Endothelial cell of umbilical vein (primary cell): ENCODE measurements around the gene SEC61A1. TPM values are rescaled to one million over a fixed set of nuclear protein-coding genes. Genes with fewer than 3 reads are reported as not detected.

Source experiments
- BruUV-seq: library from RNA; stranded (reverse); fragments of 400-500 nt; replicated peaks from 2 replicates; lab custom pipeline; 2021; lab: Mats Ljungman, UMichigan
- CTCF ChIA-PET: fragments of 300-600, 350-600 bp; sonication (Branson Sonifier 250); formaldehyde crosslinking; loops from one replicate; lab custom pipeline; 2021; ENCODE audit warnings: antibody characterized with exemption, inconsistent platforms; lab: Charles Lee
- POLR2A ChIA-PET: fragments of 300-600, 350-600 bp; sonication (Branson Sonifier 250); formaldehyde crosslinking; loops from one replicate; lab custom pipeline; 2021; ENCODE audit warnings: antibody characterized with exemption, inconsistent platforms; lab: Charles Lee
- DNase-seq: peaks from one replicate; pipeline ENCODE4 v3.0.0-alpha.2; 2011; ENCODE audit warnings: low read depth, low spot score
- FAIRE-seq: peaks from 2 replicates; lab custom pipeline; 2011; peaks lifted over from hg19 to GRCh38; lab: Jason Lieb, UNC
- H2AFZ ChIP-seq: 2 replicates; pipeline ENCODE4 v1.6.0; 2012; ENCODE audit warnings: low read depth, low read length, control low read depth, inconsistent platforms
- H3K27ac ChIP-seq: 2 replicates; pipeline ENCODE4 v1.5.1; 2011; ENCODE audit warnings: low read depth, mild to moderate bottlenecking, control low read depth, low read length, moderate library complexity; ENCODE audit not compliant: insufficient read depth
- H3K27me3 ChIP-seq, 2 experiments: 2 replicates each; pipeline versions ENCODE4 v1.6.0 to v1.6.1; 2011; ENCODE audit warnings: low read length in 2 of 2, mixed read lengths in 1 of 2; ENCODE audit not compliant: control insufficient read depth in 2 of 2, insufficient read depth in 2 of 2
- H3K36me3 ChIP-seq, 2 experiments: 2 replicates in 1 of 2; 3 replicates in 1 of 2; pipeline ENCODE4 v1.5.1; 2011; ENCODE audit warnings: low read length in 2 of 2, mild to moderate bottlenecking in 1 of 2, moderate library complexity in 1 of 2; ENCODE audit not compliant: control insufficient read depth in 2 of 2, insufficient read depth in 2 of 2; ENCODE audit errors: extremely low read depth in 1 of 2
- H3K4me1 ChIP-seq: 3 replicates; pipeline ENCODE4 v1.5.1; 2011; ENCODE audit warnings: mild to moderate bottlenecking, low read length; ENCODE audit not compliant: control insufficient read depth, insufficient read depth; ENCODE audit errors: extremely low read depth
- H3K4me2 ChIP-seq: 2 replicates; pipeline ENCODE4 v1.6.1; 2011; ENCODE audit warnings: low read length, control low read depth, mixed read lengths; ENCODE audit not compliant: insufficient read depth
- H3K4me3 ChIP-seq, 3 experiments: fragments of 200-600 bp in 1 of 3; sonication (generic), shearing (Covaris generic) in 1 of 3; replicated peaks in 1 of 3; 2 replicates each; pipeline ENCODE4 v1.5.1; 2011 to 2016; ENCODE audit warnings: control low read depth in 3 of 3, low read length in 3 of 3, mild to moderate bottlenecking in 2 of 3, inconsistent platforms in 1 of 3, low read depth in 1 of 3, moderate library complexity in 1 of 3; ENCODE audit not compliant: insufficient read depth in 1 of 3
- H3K79me2 ChIP-seq: 2 replicates; pipeline ENCODE4 v1.6.0; 2012; ENCODE audit warnings: low read length, inconsistent platforms; ENCODE audit not compliant: control insufficient read depth, insufficient read depth
- H3K9ac ChIP-seq: replicated peaks from 2 replicates; pipeline ENCODE3; 2011; ENCODE audit warnings: low read length, control low read depth; ENCODE audit not compliant: insufficient read depth; ENCODE audit errors: extremely low read depth
- H3K9me1 ChIP-seq: replicated peaks from 3 replicates; pipeline ENCODE4 v1.6.0; 2011; ENCODE audit warnings: mild to moderate bottlenecking, low read length; ENCODE audit not compliant: control insufficient read depth, insufficient read depth; ENCODE audit errors: extremely low read depth
- H3K9me3 ChIP-seq: replicated peaks from 2 replicates; pipeline ENCODE4 v1.5.1; 2012; ENCODE audit warnings: low read length, inconsistent platforms; ENCODE audit not compliant: control insufficient read depth, insufficient read depth
- H4K20me1 ChIP-seq: replicated peaks from 2 replicates; pipeline ENCODE3; 2011; ENCODE audit warnings: mild to moderate bottlenecking, low read length; ENCODE audit not compliant: control insufficient read depth, insufficient read depth; ENCODE audit errors: extremely low read depth
- EZH2 ChIP-seq: IDR thresholded peaks from 2 replicates; pipeline ENCODE4 v1.6.1; 2012; ENCODE audit warnings: borderline replicate concordance, low read depth, mild to moderate bottlenecking, moderate library complexity, low read length, inconsistent platforms; ENCODE audit not compliant: severe bottlenecking
- FOS ChIP-seq: IDR thresholded peaks from 2 replicates; pipeline ENCODE4 v1.6.1; 2011; ENCODE audit warnings: mild to moderate bottlenecking, low read length, moderate library complexity, borderline replicate concordance; ENCODE audit not compliant: insufficient read depth
- GATA2 ChIP-seq: IDR thresholded peaks from 2 replicates; pipeline ENCODE4 v1.7.0; 2011; ENCODE audit warnings: low read depth, mild to moderate bottlenecking, moderate library complexity, mixed read lengths, low read length; ENCODE audit not compliant: insufficient read length, insufficient read depth
- JUN ChIP-seq: IDR thresholded peaks from 2 replicates; pipeline ENCODE4 v1.6.1; 2011; ENCODE audit warnings: borderline replicate concordance, low read depth; ENCODE audit not compliant: insufficient read length, insufficient read depth
- MYC ChIP-seq: IDR thresholded peaks from one replicate; pipeline ENCODE4 v1.6.1; 2011; ENCODE audit warnings: mild to moderate bottlenecking, low read depth, low read length
- POLR2A ChIP-seq: IDR thresholded peaks from 2 replicates; pipeline ENCODE4 v1.6.1; 2012; ENCODE audit warnings: low read depth, mild to moderate bottlenecking, control low read depth, low read length
- POLR2AphosphoS5 ChIP-seq: IDR thresholded peaks from 2 replicates; pipeline ENCODE4 v1.6.1; 2012; ENCODE audit warnings: low read depth, mild to moderate bottlenecking, control low read depth, low read length, moderate library complexity; ENCODE audit not compliant: insufficient read depth
- dilution Hi-C: fragments of 300-500 bp; cut with MboI; formaldehyde crosslinking; loops from one replicate; pipeline ENCODE4 v1.15.0; 2019; ENCODE audit warnings: low sequenced_read_pairs; ENCODE audit not compliant: extremely low pct_ligation_motif_present
- intact Hi-C: fragments of 100-400 bp; cut with micrococcal nuclease; formaldehyde crosslinking; loops from one replicate; pipeline ENCODE4 v1.10.0; 2022
- polyA plus RNA-seq, 4 experiments: library from polyadenylated mRNA; depleted of rRNA in 3 of 4; stranded (reverse) in 3 of 4; unstranded in 1 of 4; fragments of >200 nt; gene quantifications; 2 replicates each; pipeline versions ENCODE4 v1.2.1 to v1.2.3, GENCODE V29; 2011 to 2012; ENCODE audit warnings: missing spikeins in 1 of 4
- total RNA-seq: library from RNA; stranded (reverse); gene quantifications from 2 replicates; pipeline ENCODE4 v1.2.3, GENCODE V29; 2021
- TF ChIP-seq, protein P1 (sequence below): IDR thresholded peaks from 2 replicates; pipeline ENCODE4 v1.6.1; 2011; ENCODE audit not compliant: insufficient read depth, insufficient read length

The SEC61A1 gene
- total and polyA plus RNA-seq, 2 donors (not counting 3 experiments of a cell fraction or from before 2014, with no cell fraction given): 307 to 312 TPM

DNA sequence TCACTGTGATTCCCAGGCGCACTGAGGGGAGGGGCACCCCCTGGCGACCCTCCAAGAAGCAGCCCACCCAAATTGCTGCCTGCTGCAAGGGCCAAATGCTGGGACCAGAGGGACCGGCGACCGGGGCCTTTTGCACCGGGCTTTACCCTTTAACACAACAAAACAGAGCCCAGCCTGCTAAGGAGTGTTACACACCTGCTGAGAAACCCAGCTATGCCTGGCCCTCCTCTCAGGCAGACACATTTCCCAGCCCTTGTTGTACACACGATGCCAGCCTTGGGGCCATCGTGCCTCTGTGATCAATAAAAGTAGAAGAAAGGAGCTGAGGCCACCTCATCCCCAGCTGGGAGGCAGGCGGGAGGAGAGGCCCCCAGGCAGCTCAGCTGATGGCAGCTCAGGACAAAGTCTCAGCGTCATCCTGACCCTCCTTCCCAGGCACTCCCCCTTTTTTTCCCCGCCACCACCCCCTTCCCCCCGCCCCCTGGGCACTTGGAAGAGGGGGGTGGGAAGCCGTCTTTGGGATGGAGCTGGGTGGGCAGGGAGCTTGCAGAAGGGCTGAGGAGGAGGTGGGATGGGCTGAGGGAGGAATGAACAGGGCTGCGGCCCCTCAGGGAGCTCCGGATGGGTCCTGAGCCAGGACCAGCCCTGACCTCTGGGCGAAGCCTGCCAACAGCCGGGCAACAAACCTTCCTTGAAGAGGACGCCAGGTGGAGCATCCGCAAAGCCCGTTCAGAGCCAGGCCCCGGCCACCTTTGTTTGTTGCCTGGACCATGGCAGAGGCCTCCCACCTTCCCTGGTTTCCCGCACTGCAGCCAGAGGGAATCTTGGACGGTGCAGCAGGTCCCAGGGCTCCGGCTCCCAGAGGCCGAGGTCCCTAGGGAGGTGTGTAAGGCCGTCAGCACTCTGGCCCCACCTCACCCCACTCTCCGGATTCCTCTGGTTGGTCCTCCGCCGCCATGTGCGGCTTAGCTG is 45.9 kb upstream of the SEC61A1 start:
- intact Hi-C loops (no loop called here), dilution Hi-C loops (no loop called here)
- BruUV-seq: no TSS peak
- no peak overlapping the region for H3K4me3 ChIP-seq
- no peak for TF ChIP-seq EZH2
- TF ChIP-seq GATA2: no peak
- TF ChIP-seq JUN: no peak
- no peak for TF ChIP-seq POLR2A
- no peak for TF ChIP-seq POLR2AphosphoS5
- TF ChIP-seq FOS: no peak
- TF ChIP-seq MYC: no peak
- TF ChIP-seq, protein P1, sequence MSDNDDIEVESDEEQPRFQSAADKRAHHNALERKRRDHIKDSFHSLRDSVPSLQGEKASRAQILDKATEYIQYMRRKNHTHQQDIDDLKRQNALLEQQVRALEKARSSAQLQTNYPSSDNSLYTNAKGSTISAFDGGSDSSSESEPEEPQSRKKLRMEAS: no peak
- no peaks in the 10 kb centered on the region for H3K9me3 ChIP-seq
- H3K79me2 ChIP-seq: no peaks in the 10 kb centered on the region
- H3K27ac ChIP-seq: no peak overlapping the region
- no peaks in the 10 kb centered on the region for H3K4me1 ChIP-seq
- H2AFZ ChIP-seq: no peak overlapping the region
- no peaks in the 10 kb centered on the region for H3K36me3 ChIP-seq
- no peak for FAIRE-seq
- no peak overlapping the region for H3K9ac ChIP-seq
- ChIA-PET CTCF (interaction anchor here (1.3 kb wide), 1 partner anchor 11 kb away, joined by 4 read pairs; no protein-coding TSS in a partner anchor), POLR2A (interaction anchor here (0.6 kb wide), 1 partner anchor 243 kb away, joined by 3 read pairs; no protein-coding TSS in a partner anchor)
- H3K4me2 ChIP-seq: no peak overlapping the region
- peaks cover 2 to 8% of the 10 kb centered on the region in 2 experiments for H3K27me3 ChIP-seq
- H3K9me1 ChIP-seq: no peaks in the 10 kb centered on the region
- H4K20me1 ChIP-seq: no peaks in the 10 kb centered on the region
- DNase-seq: no peak
